Muscle of arm (tissue), 12 donors: ENCODE measurements around the gene TRIM71. TPM values are rescaled to one million over a fixed set of nuclear protein-coding genes. Genes with fewer than 3 reads are reported as not detected.
"Not testable (repeated sequence)": the region's sequence is repeated elsewhere in the genome, so short reads cannot be mapped to it uniquely, and the experiment has no call there.

Experiments
- DNase-seq: peaks from one replicate; pipeline ENCODE4 v3.0.0-alpha.2; 2013
- polyA plus RNA-seq, 12 donors: library from polyadenylated mRNA; unstranded; fragments of 120-200 nt; gene quantifications; one replicate each; pipeline ENCODE4 v1.2.1, GENCODE V29; 2013; ENCODE audit not compliant: insufficient read length in 12 of 12

TRIM71 gene
- polyA plus RNA-seq, 12 donors, result 0.08 to 3.8 (median 0.24) TPM; not detected in 1

- no peak for DNase-seq
Measured at GRCh38 chr3:32818970-32819511, 1.2 kb downstream of the TRIM71 start.

DNA sequence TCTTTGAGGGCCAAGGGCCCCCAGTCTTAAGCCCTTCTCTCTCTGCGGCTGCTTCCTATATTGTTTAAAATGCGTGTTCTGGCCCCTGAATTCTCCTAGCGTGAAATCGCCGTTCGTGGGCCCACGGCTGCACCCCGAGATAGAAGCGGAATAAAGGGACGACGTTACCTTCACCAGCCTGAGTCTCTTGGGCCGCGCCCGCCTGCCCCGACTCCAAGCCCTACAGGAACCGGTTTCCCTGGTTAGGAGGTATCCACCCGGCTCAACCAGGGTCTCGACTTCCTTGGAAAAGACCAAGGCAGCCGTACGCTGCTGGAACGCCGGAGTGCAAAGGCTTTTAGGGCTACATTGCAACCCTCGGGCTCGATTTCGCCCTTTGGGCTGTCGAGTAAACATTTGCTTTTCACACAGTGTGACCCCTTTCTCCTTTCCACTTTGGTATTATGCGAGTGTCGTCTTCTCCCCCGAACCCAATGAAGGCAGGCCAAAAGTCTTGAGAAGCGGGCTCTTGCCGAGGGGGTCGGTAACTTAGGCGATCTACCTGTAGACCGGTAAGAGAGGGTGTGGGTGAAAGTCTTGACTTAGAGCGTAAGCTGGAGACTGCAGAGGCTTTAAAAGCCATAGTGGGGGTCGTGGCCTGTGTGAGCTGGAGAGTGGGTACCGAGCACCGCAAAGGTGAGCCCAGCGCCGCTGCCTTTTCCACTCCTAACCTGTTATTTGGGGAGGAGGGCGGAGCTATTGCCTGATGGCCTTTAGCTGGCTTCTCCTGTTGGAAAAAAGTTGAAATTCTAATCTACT, 2.0 kb downstream of the TRIM71 start:
- DNase-seq, result no peak

- DNase-seq, result no peak
Measured at GRCh38 chr3:32820430-32820829, 2.6 kb downstream of the TRIM71 start.

DNA sequence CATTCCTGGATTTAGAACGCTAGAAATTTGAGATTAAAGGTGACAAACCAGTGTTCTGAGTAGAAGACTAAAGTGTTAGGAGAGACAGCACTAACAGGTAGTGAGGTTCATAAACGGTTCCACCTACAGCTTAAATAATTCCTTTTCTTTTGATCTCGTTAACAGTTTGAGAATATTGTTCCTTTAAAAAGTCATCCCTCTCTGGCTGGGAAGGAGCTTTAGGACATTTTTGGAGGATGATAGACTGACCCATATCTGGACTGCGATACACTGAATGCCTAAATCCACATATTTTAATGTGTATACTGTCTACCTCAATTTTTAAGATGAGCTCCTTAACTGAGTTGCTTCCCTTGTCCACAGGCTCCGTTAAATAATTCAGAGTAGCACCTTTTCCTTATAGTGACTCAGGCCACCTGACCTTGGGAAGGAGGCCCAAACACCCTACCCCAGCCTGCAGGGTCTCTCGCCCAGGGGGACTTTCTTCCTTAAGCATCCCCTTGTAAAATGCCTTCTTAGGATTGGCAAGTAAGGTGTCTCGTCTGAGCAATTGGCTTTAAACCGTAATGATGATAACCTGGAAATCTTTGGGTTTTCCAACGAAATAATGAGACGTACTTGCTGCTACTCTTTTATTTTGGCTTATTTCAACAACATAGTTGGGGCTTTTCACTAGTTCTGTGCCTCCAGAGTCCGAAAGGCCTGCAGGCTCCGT, 3.3 kb downstream of the TRIM71 start:
- DNase-seq, result no peak

DNA sequence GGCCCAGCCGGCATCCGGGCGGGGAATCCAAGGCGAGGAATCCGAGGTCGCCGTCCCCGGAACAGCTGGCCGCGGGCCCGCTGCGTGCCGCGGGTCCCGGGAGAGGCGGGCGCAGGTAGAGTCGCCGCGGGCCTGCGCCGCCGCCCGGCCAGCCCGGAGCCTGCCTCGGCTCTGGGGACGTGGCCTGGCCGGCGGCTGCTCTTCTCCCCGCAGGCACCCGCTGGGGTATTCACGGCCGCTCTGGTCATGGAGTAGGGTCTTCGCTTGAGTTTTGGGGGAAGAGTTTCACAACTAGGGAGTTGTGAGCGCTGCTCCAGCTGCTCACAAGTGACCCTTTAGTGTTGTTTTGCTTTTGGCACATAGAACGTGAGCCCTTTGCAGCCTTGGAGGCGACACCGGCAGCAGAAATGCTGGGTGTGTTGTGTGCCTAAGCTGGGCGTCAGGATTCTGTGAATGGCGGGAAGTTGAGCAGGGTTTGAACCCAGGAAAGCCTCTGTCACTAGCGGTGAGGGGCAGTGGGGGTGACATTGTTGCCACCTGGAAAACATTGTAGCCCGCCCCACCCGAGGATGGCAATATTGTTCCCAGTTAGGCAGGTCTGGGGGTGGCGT, 4.0 kb downstream of the TRIM71 start:
- DNase-seq, result no peak

DNA sequence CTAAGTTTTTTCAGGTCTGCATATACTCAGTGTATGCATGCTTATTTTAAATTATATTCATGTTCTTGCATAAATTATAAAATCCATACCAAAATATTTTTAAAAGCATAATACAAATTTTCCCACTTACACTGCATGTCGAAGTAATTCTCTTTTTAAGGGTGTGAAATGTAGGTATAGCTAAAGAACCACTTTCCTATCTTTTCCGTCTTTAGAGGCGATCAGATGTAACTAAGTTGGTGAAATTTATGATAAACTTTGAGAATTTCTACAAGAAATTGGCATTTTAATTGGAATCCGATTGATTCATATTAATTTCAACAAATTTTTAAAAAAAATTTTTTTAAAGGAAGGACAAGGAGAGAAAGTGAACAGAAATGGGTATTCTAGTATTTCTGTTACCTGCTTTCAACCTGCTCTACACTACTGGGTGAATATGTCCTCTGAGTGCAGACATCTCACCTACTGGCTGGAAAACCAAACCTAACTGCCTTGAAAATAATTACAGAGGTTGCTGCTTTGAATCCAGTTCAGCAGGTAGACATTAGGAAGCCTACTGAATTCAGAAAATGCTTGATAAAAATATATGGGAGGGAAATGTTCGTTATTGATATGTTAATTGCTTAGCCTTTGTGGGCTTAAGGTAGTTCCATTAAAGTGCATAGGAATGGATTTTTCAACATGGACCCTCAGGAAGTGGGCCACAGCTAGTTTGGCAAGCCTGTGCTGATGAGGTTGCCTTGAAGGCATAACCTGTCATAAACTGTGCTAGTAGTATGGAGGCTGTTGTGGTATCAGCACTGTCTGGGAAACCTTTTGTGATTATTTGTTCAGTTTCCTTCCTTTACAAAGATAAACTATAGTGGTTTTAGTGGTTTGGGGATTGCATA, 5.1 kb downstream of the TRIM71 start:
- DNase-seq, result no peak

DNA sequence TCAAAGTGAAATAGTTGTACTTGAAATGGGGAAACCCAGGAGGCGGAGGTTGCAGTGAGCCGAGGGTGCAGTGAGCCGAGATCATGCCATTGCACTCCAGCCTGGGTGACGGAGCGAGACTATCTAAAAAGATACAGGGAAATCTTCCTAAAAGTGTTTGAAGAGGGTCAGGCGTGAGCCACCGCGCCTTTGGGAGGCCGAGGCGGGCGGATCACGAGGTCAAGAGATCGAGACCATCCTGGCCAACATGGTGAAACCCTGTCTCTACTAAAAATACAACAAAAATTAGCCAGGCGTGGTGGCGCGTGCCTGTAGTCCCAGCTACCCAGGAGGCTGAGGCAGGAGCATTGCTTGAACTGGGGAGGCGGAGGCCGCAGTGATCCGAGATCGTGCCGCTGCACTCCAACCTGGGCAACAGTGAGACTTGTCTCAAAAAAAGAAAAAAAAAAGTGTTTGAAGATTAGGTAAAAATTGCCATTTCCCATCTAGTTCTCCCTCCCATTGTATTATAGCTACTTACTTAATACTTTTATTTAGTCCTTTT, 5.9 kb downstream of the TRIM71 start:
- not testable (repeated sequence) for DNase-seq

DNA sequence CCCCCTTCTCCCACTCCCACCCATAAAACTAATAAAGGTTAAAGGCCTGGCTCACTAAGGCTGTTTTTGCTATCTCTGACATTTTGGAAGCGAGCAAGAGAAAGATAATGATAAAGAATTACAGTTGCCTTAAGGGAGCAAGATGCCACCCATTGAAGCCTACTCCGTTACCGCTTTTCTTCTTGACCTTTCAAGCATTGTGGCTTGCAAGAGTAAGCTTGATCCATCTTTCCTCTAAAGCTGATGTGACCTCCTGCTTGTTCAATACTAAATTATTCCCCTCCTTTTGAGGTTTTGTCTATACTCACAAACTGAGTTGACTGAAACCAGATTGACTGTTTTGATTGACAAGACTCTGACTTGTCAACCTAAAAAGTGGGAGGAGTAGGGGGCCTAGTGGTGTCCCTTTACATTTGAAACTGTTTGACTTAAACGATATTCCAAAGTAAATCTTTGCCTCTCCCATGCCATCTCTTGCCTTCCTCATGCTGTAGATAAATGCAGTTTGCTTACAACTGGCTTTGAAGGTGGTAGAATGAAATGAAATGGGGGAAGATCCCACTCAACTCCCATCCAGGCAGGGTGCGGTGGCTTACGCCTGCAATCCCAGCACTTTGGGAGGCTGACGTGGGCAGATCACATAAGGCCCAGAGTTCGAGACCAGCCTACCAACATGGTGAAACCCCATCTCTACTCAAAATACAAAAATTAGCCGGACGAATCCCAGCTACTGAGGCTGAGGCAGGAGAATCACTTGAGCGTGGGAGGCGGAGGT, 8.0 kb downstream of the TRIM71 start:
- no peak for DNase-seq

DNA sequence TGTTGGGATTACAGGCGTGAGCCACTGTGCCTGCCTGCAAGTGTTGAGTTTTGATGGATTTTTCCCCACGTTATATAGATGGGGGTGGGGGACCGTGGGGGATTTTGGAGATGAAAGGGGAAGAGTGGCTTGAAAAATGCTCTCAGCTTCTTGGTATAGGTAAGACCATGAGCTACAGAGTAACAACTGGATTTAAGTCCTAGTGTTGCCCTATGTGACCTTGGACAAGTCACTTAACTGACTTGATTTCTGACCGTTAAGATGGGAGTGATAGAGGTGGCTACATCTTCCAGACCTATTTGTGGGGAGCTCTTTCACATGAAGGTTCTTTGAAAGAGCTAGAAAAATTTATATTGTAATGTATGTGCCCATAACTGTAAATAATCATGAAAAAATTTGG, 13.3 kb downstream of the TRIM71 start:
- no peak for DNase-seq

GRCh38 chr3:32831791-32832190, 14.0 kb downstream of the TRIM71 start:
- DNase-seq, result no peak

DNA sequence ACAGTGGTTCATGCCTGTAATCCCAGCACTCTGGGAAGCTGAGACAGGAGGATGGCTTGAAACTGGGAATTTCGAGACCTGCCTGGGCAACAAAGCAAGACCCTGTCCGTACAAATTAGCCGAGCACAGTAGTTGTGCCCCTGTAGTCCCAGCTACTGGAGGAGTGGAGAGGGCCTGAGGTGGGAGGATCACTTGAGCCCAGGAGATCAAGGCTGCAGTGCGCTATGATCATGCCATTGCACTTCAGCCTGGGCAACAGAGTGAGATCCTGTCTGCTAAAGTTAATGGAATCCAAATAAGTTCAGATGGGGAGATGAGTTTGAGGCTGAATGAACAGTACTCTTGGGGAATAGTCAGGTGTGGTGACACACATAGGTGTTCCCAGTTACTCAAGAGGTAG, 14.4 kb downstream of the TRIM71 start:
- DNase-seq, result no peak

- no peak for DNase-seq
Measured at GRCh38 chr3:32835049-32835371, 17.2 kb downstream of the TRIM71 start.

- no peak for DNase-seq
Measured at GRCh38 chr3:32835961-32836360, 18.2 kb downstream of the TRIM71 start.

- DNase-seq, result no peak
Measured at GRCh38 chr3:32836601-32837000, 18.8 kb downstream of the TRIM71 start.

GRCh38 chr3:32837366-32837765, 19.6 kb downstream of the TRIM71 start:
- DNase-seq, result no peak

- no peak for DNase-seq
Measured at GRCh38 chr3:32837789-32838188, 20.0 kb downstream of the TRIM71 start.

GRCh38 chr3:32839714-32840085, 21.9 kb downstream of the TRIM71 start:
- DNase-seq, result no peak

- DNase-seq, result no peak
Measured at GRCh38 chr3:32840086-32840841, 22.5 kb downstream of the TRIM71 start.

GRCh38 chr3:32841341-32841740, 23.5 kb downstream of the TRIM71 start:
- no peak for DNase-seq
